IMR-90 (cell line): ENCODE data around the gene CCDC74A. TPM values are rescaled to one million over a fixed set of nuclear protein-coding genes. Genes with fewer than 3 reads are reported as not detected.
A peak's percentile ranks its signal among the peaks of the same experiment; 100 is the strongest.
"Not testable (repeated sequence)": the region's sequence is repeated elsewhere in the genome, so short reads cannot be mapped to it uniquely, and the experiment has no call there.

Experiments used
- ATAC-seq: fragments of 200-7000 bp; cut with Tn5 transposase; 2 replicates; pipeline ENCODE4 v1.9.1; 2020; ENCODE audit warnings: low read depth, mild to moderate bottlenecking, moderate library complexity
- BruUV-seq: library from RNA; stranded (reverse); fragments of 400-500 nt; replicated peaks from 2 replicates; lab custom pipeline; 2021; lab: Mats Ljungman, UMichigan
- CTCF ChIA-PET: fragments of 300-600 bp; formaldehyde crosslinking; extraction: SDS; loops from one replicate; lab custom pipeline; 2021; ENCODE audit warnings: antibody characterized with exemption; lab: Yijun Ruan, JAX
- POLR2A ChIA-PET: fragments of 300-600 bp; sonication (Branson Sonifier 250); formaldehyde crosslinking; loops from one replicate; lab custom pipeline; 2022; ENCODE audit warnings: antibody characterized with exemption; ENCODE audit not compliant: unreplicated experiment; lab: Charles Lee
- DNase-seq: peaks from one replicate; pipeline ENCODE4 v3.0.0; 2013
- H2AFZ ChIP-seq: replicated peaks from 2 replicates; pipeline ENCODE3; 2013; ENCODE audit warnings: low read length, mild to moderate bottlenecking; ENCODE audit not compliant: poor library complexity
- H2AK5ac ChIP-seq: 2 replicates; pipeline ENCODE4 v1.6.1; 2013; ENCODE audit warnings: low read depth, low read length, inconsistent platforms
- H2AK9ac ChIP-seq: replicated peaks from 2 replicates; pipeline ENCODE3; 2013; ENCODE audit warnings: mild to moderate bottlenecking, low read depth, low read length, moderate library complexity; ENCODE audit not compliant: poor library complexity
- H2BK120ac ChIP-seq: 2 replicates; pipeline ENCODE4 v1.6.1; 2013; ENCODE audit warnings: low read depth, low read length, inconsistent platforms
- H2BK15ac ChIP-seq: 3 replicates; pipeline ENCODE4 v1.6.1; 2013; ENCODE audit warnings: low read depth, low read length, inconsistent platforms
- H2BK20ac ChIP-seq: 2 replicates; pipeline ENCODE4 v1.6.1; 2013; ENCODE audit warnings: low read depth, mild to moderate bottlenecking, inconsistent platforms, low read length, moderate library complexity
- H2BK5ac ChIP-seq: 2 replicates; pipeline ENCODE4 v1.6.1; 2013; ENCODE audit warnings: mild to moderate bottlenecking, low read depth, low read length, inconsistent platforms; ENCODE audit not compliant: poor library complexity, severe bottlenecking
- H3K14ac ChIP-seq: replicated peaks from 2 replicates; pipeline ENCODE4 v1.6.1; 2013; ENCODE audit warnings: low read depth, low read length, inconsistent platforms
- H3K18ac ChIP-seq: 2 replicates; pipeline ENCODE4 v1.6.1; 2013; ENCODE audit warnings: low read depth, low read length, control low read depth
- H3K23ac ChIP-seq: 2 replicates; pipeline ENCODE4 v1.6.1; 2013; ENCODE audit warnings: low read depth, low read length, inconsistent platforms
- H3K27ac ChIP-seq: 2 replicates; pipeline ENCODE4 v1.5.1; 2013; ENCODE audit warnings: mild to moderate bottlenecking, control low read depth, low read length; ENCODE audit not compliant: insufficient read depth
- H3K27me3 ChIP-seq: 2 replicates; pipeline ENCODE4 v1.6.1; 2013; ENCODE audit warnings: low read length; ENCODE audit not compliant: control insufficient read depth, insufficient read depth
- H3K36me3 ChIP-seq: 2 replicates; pipeline ENCODE4 v1.6.1; 2013; ENCODE audit warnings: low read length, mixed read lengths; ENCODE audit not compliant: control insufficient read depth, insufficient read depth
- H3K4ac ChIP-seq: 2 replicates; pipeline ENCODE4 v1.6.1; 2013; ENCODE audit warnings: low read depth, low read length, inconsistent platforms
- H3K4me1 ChIP-seq: 2 replicates; pipeline ENCODE4 v1.6.1; 2013; ENCODE audit warnings: low read length, mixed read lengths; ENCODE audit not compliant: control insufficient read depth, insufficient read depth
- H3K4me2 ChIP-seq: 2 replicates; pipeline ENCODE4 v1.6.1; 2013; ENCODE audit warnings: low read depth, mild to moderate bottlenecking, control low read depth, low read length, moderate library complexity
- H3K4me3 ChIP-seq: 2 replicates; pipeline ENCODE4 v1.5.1; 2013; ENCODE audit warnings: low read depth, mild to moderate bottlenecking, control low read depth, low read length, moderate library complexity; ENCODE audit not compliant: insufficient read depth
- H3K56ac ChIP-seq: 2 replicates; pipeline ENCODE4 v1.6.1; 2013; ENCODE audit warnings: low read length, inconsistent platforms; ENCODE audit not compliant: insufficient read depth; ENCODE audit errors: extremely low read depth
- H3K79me1 ChIP-seq, 2 experiments: 2 replicates each; pipeline ENCODE4 v1.6.1; 2013; ENCODE audit warnings: low read length in 2 of 2, inconsistent platforms in 1 of 2, low read depth in 1 of 2
- H3K9ac ChIP-seq: 2 replicates; pipeline ENCODE4 v1.6.1; 2013; ENCODE audit warnings: low read depth, low read length, control low read depth
- H3K9me1 ChIP-seq: 2 replicates; pipeline ENCODE4 v1.6.1; 2013; ENCODE audit warnings: low read length, inconsistent platforms; ENCODE audit not compliant: insufficient read depth
- H3K9me3 ChIP-seq: 2 replicates; pipeline ENCODE4 v1.6.1; 2013; ENCODE audit warnings: low read length; ENCODE audit not compliant: control insufficient read depth, insufficient read depth
- H4K20me1 ChIP-seq: 2 replicates; pipeline ENCODE4 v1.6.1; 2013; ENCODE audit warnings: low read length, inconsistent platforms; ENCODE audit not compliant: insufficient read depth
- H4K5ac ChIP-seq: 2 replicates; pipeline ENCODE4 v1.6.1; 2013; ENCODE audit warnings: mild to moderate bottlenecking, low read depth, low read length, control low read depth
- H4K8ac ChIP-seq, 2 experiments: 2 replicates each; pipeline ENCODE4 v1.6.1; 2013; ENCODE audit warnings: low read depth in 2 of 2, low read length in 2 of 2, control low read depth in 1 of 2, inconsistent platforms in 1 of 2
- H4K91ac ChIP-seq: 2 replicates; pipeline ENCODE4 v1.6.1; 2013; ENCODE audit warnings: low read depth, low read length, inconsistent platforms; ENCODE audit not compliant: insufficient read depth
- WGBS, 2 experiments: methylation state at CpG; one replicate each; pipeline versions ENCODE4 v1.1.5 to v1.1.7; 2013; ENCODE audit warnings: missing lambda C conversion rate in 2 of 2; ENCODE audit not compliant: insufficient read length in 1 of 2; ENCODE audit errors: extremely low coverage in 2 of 2; 5-methylcytosine and 5-hydroxymethylcytosine counted together
- dilution Hi-C: fragments of 300-500 bp; cut with HindIII; formaldehyde crosslinking; loops from one replicate; pipeline ENCODE4 v1.14.3; 2018; ENCODE audit warnings: low sequenced_read_pairs; ENCODE audit not compliant: unreplicated experiment
- in situ Hi-C: fragments of 300-500 bp; cut with MboI; formaldehyde crosslinking; loops from 3 replicates; pipeline ENCODE4 v1.14.3; 2019; ENCODE audit warnings: low sequenced_read_pairs, inconsistent platforms, mixed read lengths
- intact Hi-C: fragments of 100-400 bp; cut with micrococcal nuclease; formaldehyde crosslinking; loops from 2 replicates; pipeline ENCODE4 v1.10.0; 2022
- polyA plus RNA-seq, 3 experiments: library from polyadenylated mRNA; depleted of rRNA; stranded (reverse); fragments of >200 nt; gene quantifications; 2 replicates each; pipeline ENCODE4 v1.2.3, GENCODE V29; 2012; ENCODE audit warnings: low replicate concordance in 1 of 3
- total RNA-seq: library from RNA; depleted of rRNA; stranded (reverse); fragments of >200 nt; gene quantifications from 2 replicates; pipeline ENCODE4 v1.2.3, GENCODE V29; 2012

CCDC74A gene
- total and polyA plus RNA-seq, 2 of the 4 experiments (the other 2 are of a cell fraction): 3.8 to 11.9 TPM

GRCh38 chr2:131490616-131491468 is 36.8 kb upstream of the CCDC74A start:
- H2AK5ac ChIP-seq: peak overlapping the region; percentile 73; the same call in 1 of the 2 replicates
- H3K18ac ChIP-seq, H2BK20ac ChIP-seq, H3K9me3 ChIP-seq, in situ Hi-C loops, H3K9me1 ChIP-seq, H3K4me1 ChIP-seq, H3K56ac ChIP-seq, H2AK9ac ChIP-seq, H2BK5ac ChIP-seq, ATAC-seq, H4K20me1 ChIP-seq, H2BK15ac ChIP-seq, POLR2A ChIA-PET, H3K27me3 ChIP-seq, H3K36me3 ChIP-seq, DNase-seq, H3K27ac ChIP-seq, CTCF ChIA-PET, BruUV-seq, dilution Hi-C loops: not testable (repeated sequence)
- 0 out of 2 replicates have a peak overlapping the region, but pooled peaks have one; percentile 54 for H4K91ac ChIP-seq
- peak overlapping the region; percentile 82 for H4K5ac ChIP-seq
- peak overlapping the region; percentile 58 for H3K4me3 ChIP-seq
- H3K14ac ChIP-seq: peak overlapping the region; percentile 66; the same call in 1 of the 2 replicates
- H3K4ac ChIP-seq: peak overlapping the region; percentile 77
- peak overlapping the region; percentile 97 for H3K4me2 ChIP-seq
- peak overlapping the region; percentile 66 to 77 for H4K8ac ChIP-seq
- peaks cover 3 to 53% of the 10 kb centered on the region in 2 experiments; a peak in 3 of 4 replicates for H3K79me1 ChIP-seq
- no CpG with 5 or more reads among the region's 20 CpGs for WGBS, 2 experiments
- intact Hi-C loops: loop anchor here (5.0 kb wide), 2 partner anchors 191 to 311 kb away; no protein-coding TSS in a partner anchor
- H2BK120ac ChIP-seq: peak overlapping the region; percentile 8; the same call in 1 of the 2 replicates
- H2AFZ ChIP-seq: peak overlapping the region; percentile 85
- peak overlapping the region; percentile 66; the same call in 1 of the 2 replicates for H3K23ac ChIP-seq
- peak overlapping the region; percentile 73 for H3K9ac ChIP-seq

- H3K9me3 ChIP-seq, H2BK20ac ChIP-seq, POLR2A ChIA-PET, H2BK5ac ChIP-seq, dilution Hi-C loops, H4K20me1 ChIP-seq, BruUV-seq, H3K56ac ChIP-seq, H3K9me1 ChIP-seq, DNase-seq, in situ Hi-C loops, ATAC-seq, H3K27me3 ChIP-seq, H2BK15ac ChIP-seq, H3K36me3 ChIP-seq, CTCF ChIA-PET, H3K4me1 ChIP-seq: not testable (repeated sequence)
- WGBS, 2 experiments: no CpG with 5 or more reads among the region's 22 CpGs
- Histone ChIP-seq H4K91ac (peak overlapping the region; percentile 54; the same call in 1 of the 2 replicates), H2AFZ (peak overlapping the region; percentile 85), H3K14ac (peak overlapping the region; percentile 66; the same call in 1 of the 2 replicates), H3K4ac (peak overlapping the region; percentile 77), H4K5ac (peak overlapping the region; percentile 82), H2BK120ac (peak overlapping the region; percentile 8; the same call in 1 of the 2 replicates), H3K4me3 (peak overlapping the region; percentile 58), H2AK5ac (peak overlapping the region; percentile 73; the same call in 1 of the 2 replicates), H3K4me2 (peak overlapping the region; percentile 97), H2AK9ac (peak overlapping the region; percentile 78), H4K8ac (peak overlapping the region; percentile 66 to 77), H3K27ac (0 out of 2 replicates have a peak overlapping the region, but pooled peaks have one; percentile 55), H3K23ac (peak overlapping the region; percentile 66; the same call in 1 of the 2 replicates), H3K79me1 (peaks cover 3 to 56% of the 10 kb centered on the region in 2 experiments; a peak in 3 of 4 replicates), H3K18ac (peak overlapping the region; percentile 26; the same call in 1 of the 2 replicates), H3K9ac (peak overlapping the region; percentile 73)
- intact Hi-C loops: loop anchor here (5.0 kb wide), 2 partner anchors 191 to 311 kb away; no protein-coding TSS in a partner anchor
Observed at GRCh38 chr2:131491469-131491836, 36.2 kb upstream of the CCDC74A start.
